H4 (cell line): Measurements from ENCODE around the gene HSP90AA1. TPM values are rescaled to one million over a fixed set of nuclear protein-coding genes. Genes with fewer than 3 reads are reported as not detected.
"Not testable (repeated sequence)": the region's sequence is repeated elsewhere in the genome, so short reads cannot be mapped to it uniquely, and the experiment has no call there.

Source experiments
- DNase-seq: peaks from one replicate; pipeline ENCODE4 v3.0.0-alpha.2; 2015; ENCODE audit warnings: low spot score
- total RNA-seq: library from RNA; depleted of rRNA; stranded (reverse); fragments of >200 nt; shearing (Covaris generic); gene quantifications from 2 replicates; pipeline ENCODE4 v1.2.3, GENCODE V29; 2014

HSP90AA1 gene
- total RNA-seq, 1 experiment from 2014 or later: 574 TPM

- no peak for DNase-seq
These were observed 7.3 kb upstream of the HSP90AA1 start for GRCh38 chr14:102094101-102094500.

GRCh38 chr14:102092806-102093205, 6.0 kb upstream of the HSP90AA1 start:
- no peak for DNase-seq

GRCh38 chr14:102090713-102091112, 3.9 kb upstream of the HSP90AA1 start:
- no peak for DNase-seq

- DNase-seq: no peak
These were observed 2.9 kb upstream of the HSP90AA1 start for GRCh38 chr14:102089621-102090343.

GRCh38 chr14:102088012-102088792, 1.4 kb upstream of the HSP90AA1 start:
- no peak for DNase-seq

- DNase-seq: no peak
These were observed 843 bp upstream of the HSP90AA1 start for GRCh38 chr14:102087762-102088011.

GRCh38 chr14:102086709-102086971, 204 bp downstream of the HSP90AA1 start:
- no peak for DNase-seq

GRCh38 chr14:102085948-102086708, 716 bp downstream of the HSP90AA1 start:
- DNase-seq: no peak

- no peak for DNase-seq
These were observed 1.4 kb downstream of the HSP90AA1 start for GRCh38 chr14:102085488-102085887.

- no peak for DNase-seq
These were observed 1.9 kb downstream of the HSP90AA1 start for GRCh38 chr14:102084931-102085330.

- not testable (repeated sequence) for DNase-seq
These were observed 2.3 kb downstream of the HSP90AA1 start for GRCh38 chr14:102084522-102084921.

GRCh38 chr14:102081231-102082080, 5.4 kb downstream of the HSP90AA1 start:
- no peak for DNase-seq

GRCh38 chr14:102080183-102081080, 6.4 kb downstream of the HSP90AA1 start:
- no peak for DNase-seq

GRCh38 chr14:102079700-102079979, 7.2 kb downstream of the HSP90AA1 start:
- no peak for DNase-seq

- DNase-seq: no peak
These were observed 7.8 kb downstream of the HSP90AA1 start for GRCh38 chr14:102078831-102079699.

- not testable (repeated sequence) for DNase-seq
These were observed 8.5 kb downstream of the HSP90AA1 start for GRCh38 chr14:102078361-102078791.

- DNase-seq: no peak
These were observed 9.5 kb downstream of the HSP90AA1 start for GRCh38 chr14:102077382-102077709.

GRCh38 chr14:102075155-102075554, 11.7 kb downstream of the HSP90AA1 start:
- no peak for DNase-seq

- DNase-seq: no peak
These were observed 12.4 kb downstream of the HSP90AA1 start for GRCh38 chr14:102074415-102074964.
